CD8-positive, alpha-beta memory T cell (primary cell): ENCODE measurements around the gene MYBPC3. TPM values are rescaled to one million over a fixed set of nuclear protein-coding genes. Genes with fewer than 3 reads are reported as not detected.
"Not testable (repeated sequence)": the region's sequence is repeated elsewhere in the genome, so short reads cannot be mapped to it uniquely, and the experiment has no call there.

Experiments
- CTCF ChIA-PET: fragments of 350-600 bp; sonication (Branson Sonifier 250); formaldehyde crosslinking; loops from one replicate; lab custom pipeline; 2021; ENCODE audit warnings: antibody characterized with exemption; lab: Charles Lee
- POLR2A ChIA-PET: fragments of 350-600 bp; sonication (Branson Sonifier 250); formaldehyde crosslinking; loops from one replicate; lab custom pipeline; 2021; ENCODE audit warnings: antibody characterized with exemption; lab: Charles Lee
- DNase-seq, 5 donors: peaks; one replicate each; pipeline versions ENCODE4 v3.0.0 to v3.0.0-alpha.2; 2020 to 2022; ENCODE audit warnings: mixed read lengths in 1 of 5
- H3K27ac ChIP-seq: one replicate; pipeline ENCODE4 v1.7.0; 2013; ENCODE audit warnings: low read depth, mild to moderate bottlenecking, low read length, moderate library complexity
- H3K27me3 ChIP-seq: 2 replicates; pipeline ENCODE4 v1.7.0; 2013; ENCODE audit warnings: low read length, mild to moderate bottlenecking; ENCODE audit not compliant: insufficient read depth, poor library complexity, severe bottlenecking
- H3K36me3 ChIP-seq: 2 replicates; pipeline ENCODE4 v1.7.0; 2013; ENCODE audit warnings: mild to moderate bottlenecking, low read length, moderate library complexity; ENCODE audit not compliant: insufficient read depth
- H3K4me1 ChIP-seq: 2 replicates; pipeline ENCODE4 v1.7.0; 2013; ENCODE audit warnings: mild to moderate bottlenecking, low read length, moderate library complexity; ENCODE audit not compliant: insufficient read depth
- H3K4me3 ChIP-seq: 2 replicates; pipeline ENCODE4 v1.7.0; 2013; ENCODE audit warnings: mild to moderate bottlenecking, low read length
- H3K9me3 ChIP-seq: 2 replicates; pipeline ENCODE4 v1.7.0; 2013; ENCODE audit warnings: mild to moderate bottlenecking, low read length
- H3K27ac Mint-ChIP-seq, 8 donors: one replicate each; pipeline ENCODE4 v1.8.0; 2020 to 2021; ENCODE audit warnings: mixed read lengths in 8 of 8, mild to moderate bottlenecking in 6 of 8, inconsistent platforms in 3 of 8, moderate library complexity in 3 of 8
- H3K27me3 Mint-ChIP-seq, 2 donors: one replicate each; pipeline ENCODE4 v1.8.0; 2020 to 2021; ENCODE audit warnings: mixed read lengths in 2 of 2, mild to moderate bottlenecking in 1 of 2, moderate library complexity in 1 of 2
- H3K36me3 Mint-ChIP-seq, 3 donors: one replicate each; pipeline ENCODE4 v1.8.0; 2020 to 2021; ENCODE audit warnings: mixed read lengths in 3 of 3, inconsistent platforms in 1 of 3, mild to moderate bottlenecking in 1 of 3
- H3K4me1 Mint-ChIP-seq, 3 donors: one replicate each; pipeline ENCODE4 v1.8.0; 2020 to 2021; ENCODE audit warnings: mixed read lengths in 3 of 3, inconsistent platforms in 1 of 3, mild to moderate bottlenecking in 1 of 3
- H3K4me3 Mint-ChIP-seq, 7 donors: one replicate each; pipeline ENCODE4 v1.8.0; 2020 to 2021; ENCODE audit warnings: mixed read lengths in 7 of 7, mild to moderate bottlenecking in 6 of 7, moderate library complexity in 4 of 7, inconsistent platforms in 2 of 7
- H3K9me3 Mint-ChIP-seq, 5 donors: one replicate each; pipeline ENCODE4 v1.8.0; 2020 to 2022; ENCODE audit warnings: mixed read lengths in 5 of 5, mild to moderate bottlenecking in 3 of 5, moderate library complexity in 2 of 5, inconsistent platforms in 1 of 5
- polyA plus RNA-seq: library from polyadenylated mRNA; unstranded; fragments of 300-500 nt; fragmentation: Illumina TruSeq; gene quantifications from one replicate; pipeline ENCODE4 v1.2.3, GENCODE V29; 2021
- total RNA-seq, 2 experiments: library from RNA; stranded (reverse); gene quantifications; one replicate each; pipeline ENCODE4 v1.2.3, GENCODE V29; 2021

MYBPC3 gene
- total and polyA plus RNA-seq, 3 experiments from 2014 or later, result not detected

- ChIA-PET CTCF (interaction anchor here (0.7 to 0.9 kb wide), 2 partner anchors 80 to 100 kb away, joined by 3 read pairs; no protein-coding TSS in a partner anchor), POLR2A (no interaction called here)
- H3K4me3 ChIP-seq, result no peak overlapping the region
- DNase-seq, result no peak
- Mint-ChIP-seq H3K4me1 (no peaks in the 10 kb centered on the region), H3K27me3 (no peaks in the 10 kb centered on the region), H3K4me3 (no peak overlapping the region), H3K27ac (no peak overlapping the region), H3K9me3 (no peaks in the 10 kb centered on the region), H3K36me3 (peaks cover 8 to 62% (median 15%) of the 10 kb centered on the region in 3 donors)
- no peaks in the 10 kb centered on the region for H3K9me3 ChIP-seq
- no peaks in the 10 kb centered on the region for H3K27me3 ChIP-seq
- no peak overlapping the region for H3K27ac ChIP-seq
- H3K36me3 ChIP-seq, result peaks cover 27% of the 10 kb centered on the region
- no peaks in the 10 kb centered on the region for H3K4me1 ChIP-seq
Measured at GRCh38 chr11:47327949-47328348, 24.6 kb downstream of the MYBPC3 start.

- no peak for DNase-seq
- Histone ChIP-seq H3K4me1 (no peaks in the 10 kb centered on the region), H3K27ac (no peak overlapping the region), H3K36me3 (peaks cover 29% of the 10 kb centered on the region), H3K27me3 (no peaks in the 10 kb centered on the region), H3K4me3 (no peak overlapping the region), H3K9me3 (no peaks in the 10 kb centered on the region)
- H3K9me3 Mint-ChIP-seq, result no peaks in the 10 kb centered on the region
- no peaks in the 10 kb centered on the region for H3K4me1 Mint-ChIP-seq
- POLR2A ChIA-PET, result no interaction called here
- peak overlapping the region in 2 of 8 donors; percentile 3 to 63 for H3K27ac Mint-ChIP-seq
- no peaks in the 10 kb centered on the region for H3K27me3 Mint-ChIP-seq
- peaks cover 8 to 67% (median 15%) of the 10 kb centered on the region in 3 donors for H3K36me3 Mint-ChIP-seq
- CTCF ChIA-PET, result interaction anchor here (0.9 kb wide), 1 partner anchor 47 kb away, joined by 3 read pairs; no protein-coding TSS in a partner anchor
- H3K4me3 Mint-ChIP-seq, result no peak overlapping the region
Measured at GRCh38 chr11:47327025-47327424, 25.5 kb downstream of the MYBPC3 start.

GRCh38 chr11:47326198-47326597, 26.3 kb downstream of the MYBPC3 start:
- Mint-ChIP-seq H3K36me3 (peaks cover 8 to 75% (median 21%) of the 10 kb centered on the region in 3 donors), H3K9me3 (no peaks in the 10 kb centered on the region), H3K27ac (peak overlapping the region in 2 of 8 donors; percentile 63 to 87), H3K27me3 (no peaks in the 10 kb centered on the region), H3K4me3 (no peak overlapping the region), H3K4me1 (no peaks in the 10 kb centered on the region)
- Histone ChIP-seq H3K27ac (no peak overlapping the region), H3K4me3 (no peak overlapping the region), H3K27me3 (no peaks in the 10 kb centered on the region), H3K9me3 (no peaks in the 10 kb centered on the region), H3K4me1 (no peaks in the 10 kb centered on the region), H3K36me3 (peaks cover 38% of the 10 kb centered on the region)
- ChIA-PET POLR2A (no interaction called here), CTCF (no interaction called here)
- DNase-seq, result no peak

GRCh38 chr11:47325271-47326041, 27.0 kb downstream of the MYBPC3 start:
- DNase-seq, result no peak
- Mint-ChIP-seq H3K27ac (peak overlapping the region in 2 of 8 donors; percentile 23 to 87), H3K4me3 (peak overlapping the region in 1 of 7 donors; percentile 59), H3K4me1 (no peaks in the 10 kb centered on the region), H3K27me3 (no peaks in the 10 kb centered on the region), H3K36me3 (peaks cover 8 to 77% (median 21%) of the 10 kb centered on the region in 3 donors), H3K9me3 (no peaks in the 10 kb centered on the region)
- Histone ChIP-seq H3K36me3 (peaks cover 40% of the 10 kb centered on the region), H3K4me3 (no peak overlapping the region), H3K27ac (no peak overlapping the region), H3K4me1 (no peaks in the 10 kb centered on the region), H3K9me3 (no peaks in the 10 kb centered on the region), H3K27me3 (no peaks in the 10 kb centered on the region)
- ChIA-PET CTCF (no interaction called here), POLR2A (no interaction called here)

GRCh38 chr11:47324520-47324919, 28.0 kb downstream of the MYBPC3 start:
- CTCF ChIA-PET, result no interaction called here
- H3K9me3 Mint-ChIP-seq, result no peaks in the 10 kb centered on the region
- POLR2A ChIA-PET, result no interaction called here

GRCh38 chr11:47318166-47318565, 34.3 kb downstream of the MYBPC3 start:
- H3K4me3 ChIP-seq, result no peak overlapping the region
- H3K36me3 ChIP-seq, result peaks cover 30% of the 10 kb centered on the region
- no peak overlapping the region for H3K27ac ChIP-seq
- peak overlapping the region in 2 of 8 donors; percentile 7 to 46 for H3K27ac Mint-ChIP-seq
- no peaks in the 10 kb centered on the region for H3K9me3 Mint-ChIP-seq
- H3K4me3 Mint-ChIP-seq, result no peak overlapping the region
- no peaks in the 10 kb centered on the region for H3K27me3 Mint-ChIP-seq
- CTCF ChIA-PET, result no interaction called here
- H3K9me3 ChIP-seq, result no peaks in the 10 kb centered on the region
- no peaks in the 10 kb centered on the region for H3K27me3 ChIP-seq
- POLR2A ChIA-PET, result no interaction called here
- no peaks in the 10 kb centered on the region for H3K4me1 Mint-ChIP-seq
- no peak for DNase-seq
- H3K36me3 Mint-ChIP-seq, result peaks cover 0 to 62% (median 17%) of the 10 kb centered on the region in 3 donors
- no peaks in the 10 kb centered on the region for H3K4me1 ChIP-seq

More at GRCh38 chr11:47324520-47324919, 28.0 kb downstream of the MYBPC3 start:
- H3K4me1 Mint-ChIP-seq, result no peaks in the 10 kb centered on the region
- DNase-seq, result no peak
- no peak overlapping the region for H3K4me3 ChIP-seq
- H3K4me3 Mint-ChIP-seq, result no peak overlapping the region
- H3K27me3 Mint-ChIP-seq, result no peaks in the 10 kb centered on the region
- H3K36me3 Mint-ChIP-seq, result peaks cover 8 to 70% (median 21%) of the 10 kb centered on the region in 3 donors
- H3K27me3 ChIP-seq, result no peaks in the 10 kb centered on the region
- H3K36me3 ChIP-seq, result peaks cover 40% of the 10 kb centered on the region
- H3K27ac Mint-ChIP-seq, result peak overlapping the region in 2 of 8 donors; percentile 66 to 82
- no peaks in the 10 kb centered on the region for H3K9me3 ChIP-seq
- no peaks in the 10 kb centered on the region for H3K4me1 ChIP-seq
- no peak overlapping the region for H3K27ac ChIP-seq

- H3K27me3 Mint-ChIP-seq, result no peaks in the 10 kb centered on the region
- H3K9me3 ChIP-seq, result no peaks in the 10 kb centered on the region
- no peaks in the 10 kb centered on the region for H3K27me3 ChIP-seq
- no peak overlapping the region for H3K4me3 ChIP-seq
- peak overlapping the region in 2 of 8 donors; percentile 59 to 88 for H3K27ac Mint-ChIP-seq
- peaks cover 0 to 68% (median 17%) of the 10 kb centered on the region in 3 donors for H3K36me3 Mint-ChIP-seq
- H3K36me3 ChIP-seq, result peaks cover 30% of the 10 kb centered on the region
- POLR2A ChIA-PET, result no interaction called here
- no peaks in the 10 kb centered on the region for H3K4me1 Mint-ChIP-seq
- H3K4me1 ChIP-seq, result no peaks in the 10 kb centered on the region
- DNase-seq, result no peak
- H3K27ac ChIP-seq, result no peak overlapping the region
- CTCF ChIA-PET, result no interaction called here
- no peak overlapping the region for H3K4me3 Mint-ChIP-seq
- H3K9me3 Mint-ChIP-seq, result no peaks in the 10 kb centered on the region
Measured at GRCh38 chr11:47317064-47317828, 35.3 kb downstream of the MYBPC3 start.

- peaks cover 30% of the 10 kb centered on the region for H3K36me3 ChIP-seq
- H3K9me3 ChIP-seq, H3K4me3 Mint-ChIP-seq, H3K4me1 ChIP-seq, H3K27ac ChIP-seq, DNase-seq, H3K27me3 ChIP-seq, H3K4me1 Mint-ChIP-seq, H3K9me3 Mint-ChIP-seq, H3K27me3 Mint-ChIP-seq, POLR2A ChIA-PET, H3K4me3 ChIP-seq: not testable (repeated sequence)
- H3K27ac Mint-ChIP-seq, result peak overlapping the region in 1 of 8 donors; percentile 24
- CTCF ChIA-PET, result interaction anchor here (0.6 to 0.7 kb wide), 2 partner anchors 14 to 171 kb away, joined by 3 to 4 read pairs; no protein-coding TSS in a partner anchor
- H3K36me3 Mint-ChIP-seq, result peaks cover 0 to 68% (median 18%) of the 10 kb centered on the region in 3 donors
Measured at GRCh38 chr11:47316501-47316900, 36.0 kb downstream of the MYBPC3 start.
